T-cell (primary cell): ENCODE results near the gene SMYD2. TPM values are rescaled to one million over a fixed set of nuclear protein-coding genes. Genes with fewer than 3 reads are reported as not detected.
A peak's percentile ranks its signal among the peaks of the same experiment; 100 is the strongest.

Experiments used
- ATAC-seq, 4 experiments: fragments of 200-7000 bp in 3 of 4; fragments of 150-1000 bp in 1 of 4; cut with Tn5 transposase; replicated peaks in 1 of 4; 1 replicate in 3 of 4; 2 replicates in 1 of 4; pipeline ENCODE4 v1.10.0; 2021; ENCODE audit warnings: moderate library complexity in 3 of 4, mild to moderate bottlenecking in 2 of 4, moderate number of reproducible peaks in 1 of 4
- CTCF ChIA-PET, 2 donors: fragments of 300-600 bp; sonication (Branson Sonifier 250); formaldehyde crosslinking; loops; one replicate each; lab custom pipeline; 2022; ENCODE audit warnings: antibody characterized with exemption in 2 of 2; lab: Charles Lee
- POLR2A ChIA-PET, 2 donors: fragments of 300-600 bp; sonication (Branson Sonifier 250); formaldehyde crosslinking; loops; one replicate each; lab custom pipeline; 2022; ENCODE audit warnings: antibody characterized with exemption in 2 of 2; lab: Charles Lee
- DNase-seq, 35 experiments: peaks; one replicate each; pipeline versions ENCODE4 v3.0.0 to v3.0.0-alpha.2; 2013 to 2023
- H3K27ac ChIP-seq: one replicate; pipeline ENCODE4 v1.5.1; 2013; ENCODE audit warnings: low read length
- H3K27me3 ChIP-seq, 2 experiments: replicated peaks in 1 of 2; 1 replicate in 1 of 2; 2 replicates in 1 of 2; pipeline versions ENCODE4 v1.6.1 to v1.7.0; 2013; ENCODE audit warnings: low read length in 1 of 2, mixed read lengths in 1 of 2; ENCODE audit not compliant: control insufficient read depth in 2 of 2, insufficient read depth in 2 of 2; ENCODE audit errors: extremely low read depth in 1 of 2
- H3K36me3 ChIP-seq, 2 donors: 1 replicate in 1 of 2; 2 replicates in 1 of 2; pipeline versions ENCODE4 v1.6.1 to v1.7.0; 2013; ENCODE audit warnings: low read length in 1 of 2; ENCODE audit not compliant: control insufficient read depth in 2 of 2, insufficient read depth in 1 of 2; ENCODE audit errors: extremely low read depth in 1 of 2
- H3K4me1 ChIP-seq, 2 experiments: 1 replicate in 1 of 2; 2 replicates in 1 of 2; pipeline versions ENCODE4 v1.6.1 to v1.7.0; 2013; ENCODE audit warnings: low read length in 2 of 2, mixed read lengths in 1 of 2; ENCODE audit not compliant: insufficient read depth in 2 of 2, control insufficient read depth in 1 of 2; ENCODE audit errors: extremely low read depth in 1 of 2
- H3K4me3 ChIP-seq, 2 donors: 1 replicate in 1 of 2; 2 replicates in 1 of 2; pipeline versions ENCODE4 v1.5.1 to v1.7.0; 2013; ENCODE audit warnings: mild to moderate bottlenecking in 2 of 2, low read length in 1 of 2, moderate library complexity in 1 of 2; ENCODE audit not compliant: control insufficient read depth in 1 of 2; ENCODE audit errors: extremely low read depth in 1 of 2
- H3K9me3 ChIP-seq: 2 replicates; pipeline ENCODE4 v1.7.0; 2013
- H3K27ac Mint-ChIP-seq, 2 donors: one replicate each; pipeline ENCODE4 v1.8.0; 2020 to 2021; ENCODE audit warnings: mild to moderate bottlenecking in 2 of 2, mixed read lengths in 2 of 2
- H3K27me3 Mint-ChIP-seq, 2 donors: one replicate each; pipeline ENCODE4 v1.8.0; 2021 to 2022; ENCODE audit warnings: mixed read lengths in 2 of 2
- H3K36me3 Mint-ChIP-seq: one replicate; pipeline ENCODE4 v1.8.0; 2021; ENCODE audit warnings: mixed read lengths
- H3K4me1 Mint-ChIP-seq, 3 donors: one replicate each; pipeline ENCODE4 v1.8.0; 2020 to 2022; ENCODE audit warnings: mixed read lengths in 3 of 3, mild to moderate bottlenecking in 1 of 3
- H3K4me3 Mint-ChIP-seq, 3 donors: one replicate each; pipeline ENCODE4 v1.8.0; 2020 to 2022; ENCODE audit warnings: mild to moderate bottlenecking in 3 of 3, mixed read lengths in 3 of 3, moderate library complexity in 3 of 3
- H3K9me3 Mint-ChIP-seq, 3 donors: one replicate each; pipeline ENCODE4 v1.8.0; 2020 to 2022; ENCODE audit warnings: mixed read lengths in 3 of 3
- WGBS: methylation state at CpG from one replicate; pipeline ENCODE4 v1.1.5; 2013; ENCODE audit warnings: missing lambda C conversion rate; ENCODE audit not compliant: insufficient coverage; 5-methylcytosine and 5-hydroxymethylcytosine counted together
- total RNA-seq, 35 experiments: library from RNA in 6 of 35; stranded (reverse) in 6 of 35; fragments of 120-200 nt in 1 of 35; gene quantifications; one replicate each; pipeline versions ENCODE4 v1.2.1 to v1.2.4 and lab custom pipeline; 2013 to 2026

The SMYD2 gene
- total RNA-seq, result 10 to 100 TPM; 27.3 to 35.2 (median 34.4) TPM
- 48.7 TPM for total RNA-seq (2013)
- 16.6 to 68.6 (median 38.9) reads per million in 29 experiments for total RNA-seq (lab: John Stamatoyannopoulos, UW)

- POLR2A ChIA-PET, result interaction anchor here in 1 of 2 donors (0.6 kb wide), 1 partner anchor 291 kb away, joined by 5 read pairs; no protein-coding TSS in a partner anchor
- under 1% methylated on average over 82 of the region's 94 CpGs for WGBS
- peak; percentile 82 to 86 (median 84) for ATAC-seq
- Histone ChIP-seq H3K27me3 (no peaks in the 10 kb centered on the region), H3K36me3 (no peaks in the 10 kb centered on the region), H3K9me3 (no peaks in the 10 kb centered on the region), H3K4me3 (peak within 1 kb of the TSS; percentile 75 to 79), H3K4me1 (peaks cover 11 to 25% of the 10 kb centered on the region in 2 experiments), H3K27ac (peak within 1 kb of the TSS; percentile 79)
- Mint-ChIP-seq H3K4me3 (peak within 1 kb of the TSS; percentile 83 to 85 (median 85)), H3K9me3 (peaks cover 0 to 8% (median 0%) of the 10 kb centered on the region in 3 donors), H3K27ac (peak within 1 kb of the TSS; percentile 92), H3K4me1 (peaks cover 44 to 61% (median 55%) of the 10 kb centered on the region in 3 donors), H3K27me3 (no peaks in the 10 kb centered on the region), H3K36me3 (peaks cover 2% of the 10 kb centered on the region)
- CTCF ChIA-PET, result interaction anchor here in 1 of 2 donors (0.6 to 1.4 kb wide), 2 partner anchors 20 to 321 kb away, joined by 3 to 6 read pairs; no protein-coding TSS in a partner anchor
- peak; percentile 24 to 80 (median 53) for DNase-seq
Measured at GRCh38 chr1:214281021-214281719, at the start of gene SMYD2. Gene SMYD2 (plus strand): TSS chr1:214281159. CDS start chr1:214281255, 96 bp downstream.

GRCh38 chr1:214233856-214234634, 46.9 kb upstream of the SMYD2 start:
- H3K36me3 ChIP-seq, result no peaks in the 10 kb centered on the region
- ChIA-PET CTCF (no interaction called here), POLR2A (no interaction called here)
- H3K9me3 ChIP-seq, result no peaks in the 10 kb centered on the region
- no peak overlapping the region for H3K4me3 ChIP-seq
- peaks cover 13 to 22% of the 10 kb centered on the region in 2 donors for H3K27me3 Mint-ChIP-seq
- no peaks in the 10 kb centered on the region for H3K4me1 ChIP-seq
- no peaks in the 10 kb centered on the region for H3K4me1 Mint-ChIP-seq
- DNase-seq (no peak), ATAC-seq (no peak)
- no peak overlapping the region for H3K27ac ChIP-seq
- WGBS, result 85% methylated on average over 5 of the region's 9 CpGs
- H3K27ac Mint-ChIP-seq, result no peak overlapping the region
- no peaks in the 10 kb centered on the region for H3K36me3 Mint-ChIP-seq
- no peak overlapping the region for H3K4me3 Mint-ChIP-seq
- peaks cover 0 to 3% of the 10 kb centered on the region in 2 experiments for H3K27me3 ChIP-seq
- H3K9me3 Mint-ChIP-seq, result no peaks in the 10 kb centered on the region

GRCh38 chr1:214234635-214235025, 46.3 kb upstream of the SMYD2 start:
- no peaks in the 10 kb centered on the region for H3K4me1 Mint-ChIP-seq
- no peak overlapping the region for H3K27ac Mint-ChIP-seq
- DNase-seq (no peak), ATAC-seq (no peak)
- no peak overlapping the region for H3K4me3 ChIP-seq
- no peaks in the 10 kb centered on the region for H3K9me3 Mint-ChIP-seq
- H3K27ac ChIP-seq, result no peak overlapping the region
- CTCF ChIA-PET, result no interaction called here
- no peak overlapping the region for H3K4me3 Mint-ChIP-seq
- POLR2A ChIA-PET, result no interaction called here
- peaks cover 0 to 5% of the 10 kb centered on the region in 2 experiments for H3K27me3 ChIP-seq
- WGBS, result 55% methylated on average over 2 of the region's 3 CpGs
- H3K27me3 Mint-ChIP-seq, result peaks cover 15 to 24% of the 10 kb centered on the region in 2 donors
- H3K36me3 ChIP-seq, result no peaks in the 10 kb centered on the region
- no peaks in the 10 kb centered on the region for H3K4me1 ChIP-seq
- H3K36me3 Mint-ChIP-seq, result no peaks in the 10 kb centered on the region
- no peaks in the 10 kb centered on the region for H3K9me3 ChIP-seq

- Mint-ChIP-seq H3K27me3 (peaks cover 13 to 32% of the 10 kb centered on the region in 2 donors), H3K4me3 (no peak overlapping the region), H3K27ac (no peak overlapping the region), H3K4me1 (no peaks in the 10 kb centered on the region), H3K9me3 (no peaks in the 10 kb centered on the region), H3K36me3 (no peaks in the 10 kb centered on the region)
- WGBS, result no CpG with 5 or more reads among the region's 2 CpGs
- no peaks in the 10 kb centered on the region for H3K4me1 ChIP-seq
- no peak overlapping the region for H3K4me3 ChIP-seq
- ChIA-PET CTCF (no interaction called here), POLR2A (no interaction called here)
- no peaks in the 10 kb centered on the region for H3K36me3 ChIP-seq
- DNase-seq (no peak), ATAC-seq (no peak)
- H3K27ac ChIP-seq, result no peak overlapping the region
- H3K9me3 ChIP-seq, result no peaks in the 10 kb centered on the region
- peaks cover 0 to 5% of the 10 kb centered on the region in 2 experiments for H3K27me3 ChIP-seq
Measured at GRCh38 chr1:214236477-214236876, 44.5 kb upstream of the SMYD2 start.

GRCh38 chr1:214241060-214241459, 39.9 kb upstream of the SMYD2 start:
- Mint-ChIP-seq H3K36me3 (no peaks in the 10 kb centered on the region), H3K27ac (no peak overlapping the region), H3K27me3 (peaks cover 22 to 35% of the 10 kb centered on the region in 2 donors), H3K4me3 (no peak overlapping the region), H3K9me3 (no peaks in the 10 kb centered on the region), H3K4me1 (peaks cover 0 to 10% (median 8%) of the 10 kb centered on the region in 3 donors)
- H3K27ac ChIP-seq, result no peak overlapping the region
- H3K4me3 ChIP-seq, result no peak overlapping the region
- CTCF ChIA-PET, result no interaction called here
- no peak for DNase-seq
- POLR2A ChIA-PET, result no interaction called here
- no peak for ATAC-seq
- no peaks in the 10 kb centered on the region for H3K9me3 ChIP-seq
- WGBS, result no CpG with 5 or more reads among the region's 7 CpGs
- H3K27me3 ChIP-seq, result peaks cover 0 to 6% of the 10 kb centered on the region in 2 experiments
- no peaks in the 10 kb centered on the region for H3K4me1 ChIP-seq
- no peaks in the 10 kb centered on the region for H3K36me3 ChIP-seq

- Mint-ChIP-seq H3K27me3 (peaks cover 28 to 34% of the 10 kb centered on the region in 2 donors), H3K4me1 (peaks cover 0 to 10% (median 8%) of the 10 kb centered on the region in 3 donors), H3K36me3 (no peaks in the 10 kb centered on the region), H3K27ac (no peak overlapping the region), H3K4me3 (no peak overlapping the region), H3K9me3 (no peaks in the 10 kb centered on the region)
- 96% methylated on average over 18 of the region's 20 CpGs for WGBS
- no peak overlapping the region for H3K4me3 ChIP-seq
- ChIA-PET CTCF (no interaction called here), POLR2A (no interaction called here)
- no peak for ATAC-seq
- DNase-seq, result no peak
- H3K36me3 ChIP-seq, result no peaks in the 10 kb centered on the region
- H3K27ac ChIP-seq, result no peak overlapping the region
- no peaks in the 10 kb centered on the region for H3K4me1 ChIP-seq
- no peaks in the 10 kb centered on the region for H3K9me3 ChIP-seq
- peaks cover 0 to 2% of the 10 kb centered on the region in 2 experiments for H3K27me3 ChIP-seq
Measured at GRCh38 chr1:214244252-214244651, 36.7 kb upstream of the SMYD2 start.
